VCaP (cell line): Measurements from ENCODE around the gene B4GALT2.

ENCODE experiments used
- H3K27ac ChIP-seq: fragments of 450-650 bp; 2 replicates; pipeline ENCODE4 v1.5.1; 2017
- TF ChIP-seq, protein P1 (sequence below): fragments of 450-650 bp; conservative IDR thresholded peaks from 2 replicates; pipeline ENCODE4 v1.5.1; 2017; ENCODE audit warnings: mild to moderate bottlenecking, moderate library complexity

B4GALT2 gene

DNA sequence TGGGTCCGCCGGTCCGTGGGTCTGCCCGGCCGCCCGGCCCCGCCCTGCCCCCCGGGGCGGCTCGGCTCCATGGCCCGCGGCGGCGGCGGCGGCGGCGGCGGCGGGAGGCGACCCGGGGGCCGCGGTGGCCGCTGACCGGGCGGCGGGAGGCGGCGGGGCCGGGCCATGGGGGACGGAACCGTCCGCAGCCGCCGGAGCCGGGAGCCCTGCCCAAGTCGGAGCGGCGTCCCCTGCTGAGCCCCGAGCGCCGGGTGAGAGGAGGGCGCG, 184 bp downstream of the B4GALT2 start:
- H3K27ac ChIP-seq = peak overlapping the region; percentile 76; the same call in 1 of the 2 replicates
- TF ChIP-seq, protein P1, sequence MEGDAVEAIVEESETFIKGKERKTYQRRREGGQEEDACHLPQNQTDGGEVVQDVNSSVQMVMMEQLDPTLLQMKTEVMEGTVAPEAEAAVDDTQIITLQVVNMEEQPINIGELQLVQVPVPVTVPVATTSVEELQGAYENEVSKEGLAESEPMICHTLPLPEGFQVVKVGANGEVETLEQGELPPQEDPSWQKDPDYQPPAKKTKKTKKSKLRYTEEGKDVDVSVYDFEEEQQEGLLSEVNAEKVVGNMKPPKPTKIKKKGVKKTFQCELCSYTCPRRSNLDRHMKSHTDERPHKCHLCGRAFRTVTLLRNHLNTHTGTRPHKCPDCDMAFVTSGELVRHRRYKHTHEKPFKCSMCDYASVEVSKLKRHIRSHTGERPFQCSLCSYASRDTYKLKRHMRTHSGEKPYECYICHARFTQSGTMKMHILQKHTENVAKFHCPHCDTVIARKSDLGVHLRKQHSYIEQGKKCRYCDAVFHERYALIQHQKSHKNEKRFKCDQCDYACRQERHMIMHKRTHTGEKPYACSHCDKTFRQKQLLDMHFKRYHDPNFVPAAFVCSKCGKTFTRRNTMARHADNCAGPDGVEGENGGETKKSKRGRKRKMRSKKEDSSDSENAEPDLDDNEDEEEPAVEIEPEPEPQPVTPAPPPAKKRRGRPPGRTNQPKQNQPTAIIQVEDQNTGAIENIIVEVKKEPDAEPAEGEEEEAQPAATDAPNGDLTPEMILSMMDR = no peak

DNA sequence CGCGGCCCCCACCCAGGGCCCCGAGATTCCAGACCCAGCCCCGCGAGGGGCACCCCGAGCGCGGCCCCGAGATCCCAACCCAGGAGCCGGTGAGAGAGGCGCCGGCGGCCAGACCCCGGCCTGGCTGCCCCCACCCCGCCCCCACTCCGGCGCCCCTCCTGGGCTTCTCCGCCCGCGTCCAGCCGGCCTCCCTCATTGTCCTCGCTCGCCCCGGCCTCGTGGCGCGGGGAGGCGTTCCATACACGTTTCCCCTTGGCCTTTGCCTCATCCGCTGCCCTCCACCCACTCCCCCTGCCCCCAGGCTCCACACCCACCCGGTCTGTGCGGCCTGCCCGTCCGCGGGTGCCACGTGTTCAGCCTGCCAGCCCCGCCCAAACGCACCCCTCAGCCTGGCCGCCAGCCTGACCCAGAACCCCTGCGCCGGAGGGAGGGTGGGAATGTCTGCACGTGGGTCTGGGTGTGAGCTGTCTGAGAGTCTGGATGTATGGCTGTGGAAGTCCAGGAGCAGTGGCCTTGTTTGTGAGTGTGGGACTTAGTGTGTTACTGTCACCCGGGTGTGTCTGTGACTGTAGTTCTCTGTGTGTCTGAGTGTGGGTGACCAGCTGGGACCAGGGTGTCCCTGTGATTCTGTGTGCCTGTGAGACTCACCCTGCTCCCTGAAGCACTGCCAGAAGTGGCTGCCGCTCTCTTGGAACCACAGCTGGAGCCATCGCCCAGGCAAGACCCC, 681 bp downstream of the B4GALT2 start:
- peak overlapping the region; percentile 76 for H3K27ac ChIP-seq
- TF ChIP-seq, protein P1 = no peak

DNA sequence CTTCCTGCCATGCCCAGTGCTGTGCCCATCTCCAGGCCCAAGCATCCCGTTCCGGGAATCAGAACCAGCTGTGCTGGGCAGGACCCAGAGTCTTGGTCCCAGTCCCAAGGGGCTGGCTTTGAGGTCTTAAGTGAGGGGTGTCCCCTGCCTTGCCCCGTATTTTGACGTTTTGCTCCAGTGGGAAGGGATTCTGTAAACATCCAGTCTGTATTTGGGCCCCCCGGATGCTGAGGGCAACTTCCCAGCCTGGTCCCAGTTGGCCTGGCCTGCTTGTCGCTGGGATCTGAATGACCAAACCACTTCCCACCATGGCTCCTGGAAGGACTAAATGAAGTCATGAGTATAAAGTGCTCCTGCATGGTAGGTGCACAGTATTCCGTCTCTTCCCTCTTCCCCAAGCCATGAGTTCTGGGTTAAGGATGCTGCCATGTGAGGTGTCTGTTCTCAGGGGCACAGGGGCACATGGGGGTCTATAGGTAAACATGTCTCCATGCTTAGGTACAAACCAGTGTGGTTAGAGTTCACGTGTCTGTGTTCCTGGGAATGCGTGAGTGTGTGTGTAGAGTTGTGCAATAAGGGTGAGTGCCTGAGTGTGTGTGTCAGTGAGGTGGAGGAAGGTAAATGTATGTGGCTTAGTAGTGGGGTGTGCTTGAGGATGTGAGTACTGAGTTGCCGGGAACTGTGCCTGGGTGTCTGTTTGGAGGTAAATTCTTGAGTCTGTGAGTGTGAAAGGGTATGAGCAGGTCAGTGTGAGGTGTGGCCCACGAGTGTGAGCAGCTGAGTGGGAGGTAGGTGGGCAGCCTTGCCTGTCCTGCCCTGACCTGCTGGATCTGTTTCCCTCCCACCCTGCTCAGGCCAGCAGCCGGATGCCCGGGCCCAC, 1.5 kb downstream of the B4GALT2 start:
- peak overlapping the region; percentile 76 for H3K27ac ChIP-seq
- TF ChIP-seq, protein P1 = no peak

DNA sequence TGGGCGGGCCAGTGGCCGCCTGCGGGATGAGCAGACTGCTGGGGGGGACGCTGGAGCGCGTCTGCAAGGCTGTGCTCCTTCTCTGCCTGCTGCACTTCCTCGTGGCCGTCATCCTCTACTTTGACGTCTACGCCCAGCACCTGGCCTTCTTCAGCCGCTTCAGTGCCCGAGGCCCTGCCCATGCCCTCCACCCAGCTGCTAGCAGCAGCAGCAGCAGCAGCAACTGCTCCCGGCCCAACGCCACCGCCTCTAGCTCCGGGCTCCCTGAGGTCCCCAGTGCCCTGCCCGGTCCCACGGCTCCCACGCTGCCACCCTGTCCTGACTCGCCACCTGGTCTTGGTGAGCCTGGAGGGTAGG, 2.1 kb downstream of the B4GALT2 start:
- H3K27ac ChIP-seq = no peak overlapping the region
- TF ChIP-seq, protein P1 = no peak

DNA sequence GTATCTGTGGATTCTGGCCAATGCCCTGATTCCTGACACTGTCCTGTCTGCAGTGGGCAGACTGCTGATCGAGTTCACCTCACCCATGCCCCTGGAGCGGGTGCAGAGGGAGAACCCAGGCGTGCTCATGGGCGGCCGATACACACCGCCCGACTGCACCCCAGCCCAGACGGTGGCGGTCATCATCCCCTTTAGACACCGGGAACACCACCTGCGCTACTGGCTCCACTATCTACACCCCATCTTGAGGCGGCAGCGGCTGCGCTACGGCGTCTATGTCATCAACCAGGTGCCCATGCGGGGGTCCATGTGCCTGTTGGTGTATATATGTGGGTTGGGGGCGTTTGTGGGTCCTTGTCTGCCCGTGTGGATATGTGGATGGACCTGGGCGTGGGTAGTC, 2.6 kb downstream of the B4GALT2 start:
- H3K27ac ChIP-seq = no peak overlapping the region
- TF ChIP-seq, protein P1 = no peak

DNA sequence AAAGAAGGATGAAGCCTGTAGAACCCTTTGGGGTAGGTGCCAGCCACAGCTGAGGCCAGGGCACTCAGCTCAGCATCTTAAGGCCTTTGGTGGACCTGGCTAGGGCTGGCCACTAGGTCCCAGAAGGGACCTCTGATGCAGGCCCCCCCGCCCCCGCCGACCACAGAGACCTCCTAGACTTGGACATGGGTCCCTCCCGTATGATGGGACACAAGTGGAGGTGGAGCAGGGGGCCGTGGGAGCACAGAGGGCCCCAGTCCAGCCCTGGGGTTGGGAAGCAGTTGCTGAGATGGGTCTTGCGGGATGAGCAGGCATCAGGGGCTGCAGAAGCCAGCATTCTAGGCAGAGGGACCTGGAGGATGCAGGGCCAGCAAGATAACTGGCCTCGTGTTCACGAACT, 3.2 kb downstream of the B4GALT2 start:
- TF ChIP-seq, protein P1 = no peak
- no peak overlapping the region for H3K27ac ChIP-seq

DNA sequence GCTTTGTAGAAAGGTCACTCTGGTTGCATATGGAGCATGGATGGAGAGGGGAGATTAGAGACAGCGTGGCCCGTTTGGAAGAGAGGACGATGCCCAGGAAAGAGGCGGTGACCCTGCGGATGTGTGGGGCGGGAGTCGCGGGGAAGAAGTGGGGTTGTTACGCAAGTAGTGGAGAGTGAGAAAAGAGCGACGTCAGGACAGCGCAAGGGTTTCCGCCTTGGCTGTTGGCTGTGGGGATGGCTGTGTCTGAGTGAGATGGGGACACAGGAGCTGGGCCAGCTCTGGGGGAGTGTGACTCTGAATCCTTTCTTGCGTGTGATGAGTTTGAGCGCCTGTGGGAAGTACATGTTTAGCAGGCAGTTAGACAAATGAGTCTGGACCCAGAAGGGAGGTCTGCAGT, 3.8 kb downstream of the B4GALT2 start:
- H3K27ac ChIP-seq = no peak overlapping the region
- TF ChIP-seq, protein P1 = no peak
